ENCODE data around the gene TNFAIP6.
A peak's percentile ranks its signal among the peaks of the same experiment; 100 is the strongest.

TNFAIP6 gene

DNA sequence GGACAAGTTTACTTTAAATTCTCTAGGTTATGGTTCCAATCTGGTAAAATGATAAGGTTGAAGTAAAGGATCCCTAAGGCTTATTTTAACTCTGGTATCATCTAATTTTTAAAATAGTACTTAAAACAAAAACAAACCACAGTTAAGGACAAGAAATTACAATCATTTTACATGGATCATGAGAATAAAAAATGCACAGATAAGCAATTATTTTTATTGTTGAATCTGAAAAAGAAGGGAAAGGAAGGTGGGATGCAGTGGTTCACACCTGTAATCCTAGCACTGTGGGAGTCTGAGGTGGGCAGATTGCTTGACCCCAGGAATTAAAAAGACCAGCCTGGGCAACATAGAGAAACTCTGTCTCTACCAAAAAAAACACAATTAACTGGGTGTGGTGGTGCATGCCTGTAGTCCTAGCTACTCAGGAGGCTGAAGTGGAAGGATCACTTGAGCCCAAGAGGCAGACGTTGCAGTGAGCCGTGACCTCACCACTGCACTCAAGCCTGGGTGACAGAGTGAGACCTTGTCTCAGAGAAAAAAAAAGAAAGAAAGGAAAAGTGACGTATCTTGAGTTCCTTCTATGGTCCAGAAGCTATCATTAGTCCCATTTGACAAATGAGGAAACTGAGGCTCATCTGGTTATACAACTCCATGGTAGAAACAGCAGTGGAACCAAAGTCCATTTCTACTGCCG is 2.5 kb downstream of the TNFAIP6 start:
- DNase-seq (ENCODE audit: low spot score): no peak

DNA sequence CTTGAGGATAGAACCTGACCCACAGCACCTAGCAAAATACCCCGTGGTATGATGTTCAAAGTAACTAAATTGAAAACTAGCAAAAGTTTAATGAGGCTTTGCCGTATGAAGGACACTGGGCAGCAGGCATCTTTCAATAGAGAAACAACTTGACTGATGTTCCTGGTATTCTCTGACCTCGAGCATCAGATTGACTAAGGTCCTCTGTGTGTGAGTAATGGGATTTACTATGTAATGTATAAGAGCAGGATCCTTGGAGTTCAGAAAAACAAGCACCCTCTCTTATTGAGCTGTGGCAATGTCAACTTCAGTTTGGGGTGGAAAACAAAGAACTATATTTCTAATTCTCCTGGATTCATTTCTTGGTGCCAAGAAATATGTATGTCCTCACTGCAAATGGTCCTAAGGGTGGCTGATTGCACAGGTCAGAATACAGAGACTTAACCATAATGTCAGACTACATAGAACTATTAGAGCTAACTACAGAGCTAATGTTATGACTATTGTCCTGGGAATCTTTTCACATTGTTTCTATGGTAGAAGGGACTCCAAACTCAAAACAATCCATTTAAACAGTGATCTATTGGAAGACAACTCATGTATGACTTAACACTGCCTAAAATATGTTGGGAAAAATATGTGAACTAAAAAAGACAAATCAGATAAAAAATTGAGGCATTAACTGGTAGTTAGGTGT is 4.4 kb downstream of the TNFAIP6 start:
- DNase-seq (ENCODE audit: low spot score): no peak

DNA sequence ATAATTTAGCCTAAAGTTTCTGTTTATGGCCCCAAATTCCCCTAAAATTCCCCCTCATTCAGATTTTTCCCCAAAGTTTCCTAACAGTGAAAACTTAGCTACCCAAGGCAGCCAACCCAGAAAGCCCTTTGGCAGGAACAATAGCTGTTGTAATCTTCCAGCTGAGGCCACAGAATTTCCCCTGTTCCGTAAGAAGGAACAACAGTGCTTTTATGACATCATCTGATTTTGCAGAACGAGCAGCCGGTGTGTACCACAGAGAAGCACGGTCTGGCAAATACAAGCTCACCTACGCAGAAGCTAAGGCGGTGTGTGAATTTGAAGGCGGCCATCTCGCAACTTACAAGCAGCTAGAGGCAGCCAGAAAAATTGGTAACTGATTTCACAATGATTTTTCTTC is 6.3 kb downstream of the TNFAIP6 start:
- DNase-seq (ENCODE audit: low spot score): no peak

DNA sequence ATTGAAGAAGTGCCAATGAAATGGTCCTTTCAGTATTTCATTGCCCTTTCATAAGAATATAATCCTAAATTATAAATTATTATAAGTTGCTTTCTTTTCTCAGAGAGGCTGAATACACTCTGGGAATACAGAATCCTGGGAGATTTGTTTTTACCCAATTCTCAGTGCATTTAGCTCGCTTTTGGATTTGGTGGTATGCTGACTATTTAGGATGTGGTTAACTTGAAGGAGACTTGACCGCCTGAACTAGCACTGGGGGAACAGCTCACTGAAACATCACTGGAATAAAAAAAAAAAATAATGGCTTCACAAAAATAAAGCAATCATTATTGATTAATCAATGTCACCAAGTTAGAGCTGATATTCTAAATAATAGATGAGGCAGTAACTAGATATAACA is 10.2 kb downstream of the TNFAIP6 start:
- no peak for DNase-seq (ENCODE audit: low spot score)

- DNase-seq (ENCODE audit: low spot score): no peak
These were observed 17.0 kb downstream of the TNFAIP6 start for GRCh38 chr2:151374436-151374835.

- no peak for DNase-seq (ENCODE audit: low spot score)
These were observed 21.8 kb downstream of the TNFAIP6 start for GRCh38 chr2:151379169-151379568.

DNA sequence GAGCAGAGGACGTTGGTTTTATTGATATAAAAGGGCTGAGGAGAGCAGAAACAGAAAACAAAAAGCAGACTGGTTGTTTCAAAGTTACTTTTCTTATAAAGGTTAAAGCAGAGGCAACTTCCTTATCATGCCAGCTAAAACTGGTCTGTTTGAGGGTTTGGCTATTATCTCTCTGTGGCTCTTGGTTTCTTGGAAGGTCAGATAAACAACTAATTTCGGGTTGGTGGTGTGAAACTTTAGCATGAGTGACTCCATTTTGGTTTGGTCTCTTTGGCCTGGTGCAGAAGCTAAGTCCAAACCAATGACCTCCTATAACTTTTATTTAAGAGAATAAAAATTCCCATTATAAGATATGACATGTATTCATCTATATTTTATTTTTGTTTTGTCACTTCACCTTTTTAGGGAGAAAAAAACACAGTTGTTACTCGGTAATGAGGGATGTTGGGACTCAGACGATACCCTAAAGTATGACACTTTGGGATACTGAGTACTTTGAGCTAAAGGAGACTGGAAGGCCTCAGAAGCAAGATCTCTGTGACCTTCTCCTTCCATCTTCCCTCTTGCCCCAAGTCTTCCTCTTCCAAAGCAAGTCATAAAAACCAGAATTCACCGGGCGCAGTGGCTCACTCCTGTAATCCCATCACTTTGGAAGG is 23.3 kb downstream of the TNFAIP6 start:
- DNase-seq (ENCODE audit: low spot score): no peak

- no peak for DNase-seq (ENCODE audit: low spot score)
These were observed 23.9 kb downstream of the TNFAIP6 start for GRCh38 chr2:151381266-151381665.

DNA sequence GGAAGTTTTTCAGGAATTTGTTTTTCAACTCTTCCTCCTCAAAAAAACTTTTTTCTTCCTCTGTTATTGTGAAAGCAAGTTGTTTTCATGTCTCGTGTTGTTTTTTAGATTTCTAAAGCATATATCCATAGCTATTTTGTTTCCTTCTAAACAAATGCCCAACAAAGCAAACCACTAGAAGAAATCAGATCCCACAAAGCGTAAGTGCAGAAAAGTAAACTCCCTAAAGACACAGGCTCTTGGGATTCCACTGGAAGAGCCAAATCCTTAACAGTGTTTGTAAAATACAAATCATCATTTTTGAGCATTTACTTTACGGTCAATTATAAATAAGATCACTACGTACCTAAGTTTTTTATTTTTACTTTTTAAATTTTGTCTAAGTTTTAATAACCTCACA is 30.6 kb downstream of the TNFAIP6 start:
- DNase-seq (ENCODE audit: low spot score): no peak

DNA sequence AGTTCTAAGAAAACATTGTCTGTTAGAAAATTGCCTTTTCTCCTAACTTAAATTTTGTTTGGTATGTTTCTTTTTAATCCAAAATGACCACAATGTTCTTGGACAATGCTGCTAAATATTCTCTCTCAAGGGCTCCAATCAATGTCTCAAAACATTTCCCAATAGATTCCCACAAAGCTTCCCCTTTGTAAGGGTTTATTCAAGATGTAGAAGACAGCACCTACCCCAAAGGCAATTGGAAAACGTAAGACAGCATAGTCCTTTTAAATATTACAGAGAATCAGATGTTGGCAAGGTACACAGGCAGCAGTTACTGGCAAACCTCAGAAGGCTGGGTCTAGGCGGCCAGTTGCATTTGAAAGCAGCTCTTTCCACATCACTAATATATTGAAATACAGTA is 34.0 kb downstream of the TNFAIP6 start:
- DNase-seq (ENCODE audit: low spot score): no peak

- DNase-seq (ENCODE audit: low spot score): no peak
These were observed 37.1 kb downstream of the TNFAIP6 start for GRCh38 chr2:151394509-151394908.

DNA sequence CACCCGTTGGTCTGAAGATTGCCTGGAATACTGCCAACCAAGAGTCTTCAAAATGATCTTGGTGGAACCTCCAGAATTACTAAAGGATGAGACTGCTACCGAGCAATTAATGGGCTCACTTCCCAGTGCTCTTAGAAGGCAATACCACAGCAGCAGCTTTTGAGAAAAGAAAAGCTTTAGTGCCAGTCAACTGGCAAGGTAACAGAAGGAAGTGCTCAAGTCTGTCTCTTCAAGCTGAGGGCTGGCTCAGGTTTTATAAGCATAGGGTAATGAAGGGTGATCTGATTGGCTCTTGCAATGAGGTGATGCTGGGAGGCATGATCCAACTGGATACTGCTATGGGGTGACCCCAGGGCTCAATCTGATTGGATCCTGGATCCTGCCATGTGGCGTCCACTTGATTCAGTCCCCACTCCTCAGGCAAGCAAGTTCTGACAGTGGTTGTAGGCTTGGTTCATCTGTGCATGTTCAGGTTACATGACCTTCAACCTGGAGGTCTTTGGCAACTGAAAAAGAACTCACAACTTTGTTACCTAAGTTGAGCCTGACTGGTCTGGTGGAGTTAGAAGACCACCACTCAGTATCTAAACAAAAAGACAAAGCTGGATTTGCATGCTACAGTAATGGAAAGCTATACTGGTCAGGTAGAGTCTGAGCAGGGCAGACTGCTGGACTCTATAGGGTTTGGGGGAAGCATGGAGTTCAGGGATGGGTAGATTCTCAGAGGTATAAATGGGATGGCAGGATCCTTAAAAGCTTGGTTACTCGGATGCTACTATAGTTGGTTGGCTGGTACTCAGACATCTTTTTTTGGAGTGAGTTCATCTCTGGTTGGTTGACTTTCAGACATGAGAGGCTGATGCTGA is 38.4 kb downstream of the TNFAIP6 start:
- DNase-seq (ENCODE audit: low spot score): no peak

DNA sequence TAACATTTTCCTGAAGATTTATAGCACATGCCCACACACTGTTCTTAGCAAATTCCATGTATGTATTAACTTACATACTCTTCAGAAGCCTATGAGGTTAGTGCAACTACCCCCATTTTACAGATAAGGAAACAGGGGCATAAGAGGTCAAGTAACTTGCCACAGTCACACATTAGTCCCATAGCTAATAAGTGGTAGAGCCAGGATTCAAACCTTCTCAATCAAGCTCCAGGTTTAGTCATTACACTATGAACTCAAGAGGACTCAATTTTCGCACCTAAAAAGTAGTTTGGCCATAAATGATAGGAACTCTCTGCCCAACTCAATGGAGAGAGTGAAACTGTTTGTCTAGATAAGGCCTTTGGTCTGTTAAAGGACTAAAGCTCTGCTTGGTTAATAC is 42.6 kb downstream of the TNFAIP6 start:
- DNase-seq (ENCODE audit: low spot score): no peak

DNA sequence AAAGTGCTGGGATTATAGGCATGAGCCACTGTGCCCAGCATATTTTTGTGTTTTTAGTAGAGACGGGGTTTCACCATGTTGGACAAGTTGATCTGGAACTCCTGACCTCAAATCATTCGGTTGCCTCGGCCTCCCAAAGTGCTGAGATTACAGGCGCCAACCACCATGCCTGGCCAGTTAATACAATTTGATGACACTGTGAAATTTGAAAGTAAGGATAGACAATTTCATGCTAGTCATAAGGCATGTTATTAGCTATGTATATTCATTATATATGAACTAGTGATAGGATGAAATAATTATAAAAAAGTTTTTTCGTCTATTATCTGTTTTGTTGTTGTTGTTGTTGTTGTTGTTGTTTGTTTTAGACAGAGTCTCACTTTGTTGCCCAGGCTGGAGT is 43.8 kb downstream of the TNFAIP6 start:
- DNase-seq (ENCODE audit: low spot score): no peak

- DNase-seq (ENCODE audit: low spot score): no peak
These were observed 46.5 kb downstream of the TNFAIP6 start for GRCh38 chr2:151403914-151404313.

GRCh38 chr2:151405376-151405775 is 48.0 kb downstream of the TNFAIP6 start:
- DNase-seq (ENCODE audit: low spot score): no peak

GRCh38 chr2:151407281-151407680 is 49.9 kb downstream of the TNFAIP6 start:
- DNase-seq (ENCODE audit: low spot score): no peak

DNA sequence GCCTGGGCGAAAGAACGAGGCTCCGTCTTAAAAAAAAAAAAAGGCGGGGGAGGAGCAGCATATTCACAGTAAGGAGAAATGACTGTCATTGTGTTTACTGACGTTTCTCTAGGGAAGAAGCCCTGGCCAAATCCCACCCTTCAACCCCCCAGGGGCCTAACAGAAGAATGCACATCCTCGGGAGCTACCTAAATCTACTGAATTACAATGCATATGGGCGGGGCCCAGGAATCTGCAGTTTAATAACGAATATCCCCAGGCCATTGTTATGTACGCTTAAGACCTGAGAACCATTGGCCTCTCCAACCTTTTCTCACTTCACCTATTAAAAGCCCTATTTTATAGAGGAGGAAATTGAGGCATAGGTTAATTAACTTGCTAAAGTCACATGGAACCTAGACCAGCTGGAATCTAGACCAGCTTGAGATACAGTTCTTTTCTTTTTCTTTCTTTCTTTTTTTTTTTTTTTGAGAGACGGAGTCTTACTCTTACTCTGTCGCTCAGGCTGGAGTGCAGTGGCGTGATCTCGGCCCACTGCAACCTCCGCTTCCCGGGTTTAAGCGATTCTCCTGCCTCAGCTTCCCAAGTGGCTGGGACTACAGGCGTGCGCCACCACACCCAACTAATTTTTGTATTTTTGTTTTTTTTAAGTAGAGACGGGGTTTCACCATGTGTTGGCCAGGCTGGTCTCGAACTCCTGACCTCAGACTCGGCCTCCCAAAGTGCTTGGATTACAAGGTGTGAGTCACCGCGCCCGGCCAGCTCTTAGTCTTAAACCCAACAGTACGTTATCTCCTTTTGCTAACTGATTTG is 51.6 kb downstream of the TNFAIP6 start:
- DNase-seq (ENCODE audit: low spot score): no peak

- DNase-seq (ENCODE audit: low spot score): peak; percentile 94
These were observed 52.5 kb downstream of the TNFAIP6 start, which contains the start of gene RIF1 for GRCh38 chr2:151409601-151410484. Gene RIF1, plus strand, starts transcription at chr2:151409902. Its CDS starts 522 bp downstream, at chr2:151410424.

- DNase-seq (ENCODE audit: low spot score): peak; percentile 11
These were observed 53.1 kb downstream of the TNFAIP6 start for GRCh38 chr2:151410485-151410834.

All from LoVo (cell line).